PC-9 (cell line): ENCODE data around the gene LCAT. TPM values are rescaled to one million over a fixed set of nuclear protein-coding genes. Genes with fewer than 3 reads are reported as not detected.

Experiments used
- BruUV-seq: library from RNA; stranded (reverse); fragments of 400-500 nt; replicated peaks from 2 replicates; lab custom pipeline; 2021; lab: Mats Ljungman, UMichigan
- CTCF ChIA-PET: fragments of 300-600 bp; sonication (Branson Sonifier 250); formaldehyde crosslinking; loops from one replicate; lab custom pipeline; 2022; ENCODE audit warnings: antibody characterized with exemption; lab: Charles Lee
- POLR2A ChIA-PET: fragments of 300-600 bp; sonication (Branson Sonifier 250); formaldehyde crosslinking; loops from one replicate; lab custom pipeline; 2022; ENCODE audit warnings: antibody characterized with exemption; ENCODE audit not compliant: unreplicated experiment; lab: Charles Lee
- DNase-seq, 2 experiments: peaks; one replicate each; pipeline versions ENCODE4 v3.0.0 to v3.0.0-alpha.2; 2015 to 2022; ENCODE audit warnings: mixed read lengths in 1 of 2
- H2AFZ ChIP-seq: fragments of 200-600 bp; sonication (generic); 2 replicates; pipeline ENCODE4 v1.8.1; 2017; ENCODE audit warnings: antibody characterized with exemption
- H3F3A ChIP-seq: fragments of 200-600 bp; sonication (generic); 2 replicates; pipeline ENCODE4 v1.8.1; 2017; ENCODE audit warnings: antibody characterized with exemption, mild to moderate bottlenecking, low read depth; ENCODE audit not compliant: insufficient read depth
- H3K27ac ChIP-seq: fragments of 200-600 bp; sonication (generic); 2 replicates; pipeline ENCODE4 v1.6.1; 2016; ENCODE audit warnings: mixed run types
- H3K27me3 ChIP-seq: fragments of 200-600 bp; sonication (generic); 2 replicates; pipeline ENCODE4 v1.6.1; 2016; ENCODE audit warnings: low read depth, mixed run types; ENCODE audit not compliant: insufficient read depth
- H3K36me3 ChIP-seq: fragments of 200-600 bp; sonication (generic); 2 replicates; pipeline ENCODE4 v1.6.1; 2016; ENCODE audit warnings: low read depth, mixed run types
- H3K4me1 ChIP-seq: fragments of 200-600 bp; sonication (generic); replicated peaks from 2 replicates; pipeline ENCODE4 v1.6.1; 2016; ENCODE audit warnings: mixed run types; ENCODE audit not compliant: insufficient read depth
- H3K4me2 ChIP-seq: fragments of 200-600 bp; sonication (generic); 2 replicates; pipeline ENCODE4 v1.6.1; 2017; ENCODE audit warnings: mixed run types
- H3K4me3 ChIP-seq: fragments of 200-600 bp; sonication (generic); 2 replicates; pipeline ENCODE4 v1.6.1; 2016; ENCODE audit warnings: mixed run types
- H3K79me2 ChIP-seq: fragments of 200-600 bp; sonication (generic); 2 replicates; pipeline ENCODE4 v1.6.1; 2017; ENCODE audit warnings: low read depth, mixed run types
- H3K9me2 ChIP-seq: fragments of 200-600 bp; sonication (generic); 2 replicates; pipeline ENCODE4 v1.8.1; 2017; ENCODE audit warnings: mild to moderate bottlenecking; ENCODE audit not compliant: insufficient read depth
- H3K9me3 ChIP-seq: fragments of 200-600 bp; sonication (generic); 2 replicates; pipeline ENCODE4 v1.8.1; 2016; ENCODE audit warnings: low read depth; ENCODE audit not compliant: insufficient read depth
- H4K20me1 ChIP-seq: fragments of 200-600 bp; sonication (generic); 2 replicates; pipeline ENCODE4 v1.8.1; 2017; ENCODE audit not compliant: insufficient read depth
- CTCF ChIP-seq: fragments of 200-600 bp; sonication (generic); conservative IDR thresholded peaks from 2 replicates; pipeline ENCODE4 v1.6.1; 2017; ENCODE audit warnings: mixed run types, antibody characterized with exemption, mild to moderate bottlenecking, moderate library complexity
- EZH2 ChIP-seq: fragments of 200-600 bp; sonication (generic); IDR thresholded peaks from 2 replicates; pipeline ENCODE4 v1.8.0; 2017; ENCODE audit warnings: antibody characterized with exemption, low read depth
- intact Hi-C: fragments of 100-400 bp; cut with micrococcal nuclease; formaldehyde crosslinking; loops from one replicate; pipeline ENCODE4 v1.10.0; 2022; ENCODE audit not compliant: unreplicated experiment
- total RNA-seq: library from RNA; stranded (reverse); gene quantifications from 2 replicates; pipeline ENCODE4 v1.2.3, GENCODE V29; 2021

The LCAT gene
- total RNA-seq, 1 experiment from 2014 or later: 11.9 TPM

- no TSS peak for BruUV-seq
- CTCF ChIA-PET: no interaction called here
- peak; percentile 76 for TF ChIP-seq CTCF
- no peak for TF ChIP-seq EZH2
- Histone ChIP-seq H4K20me1 (peaks cover 14% of the 10 kb centered on the region), H3K79me2 (peaks cover 3% of the 10 kb centered on the region), H3K9me2 (no peaks in the 10 kb centered on the region), H3K9me3 (no peaks in the 10 kb centered on the region), H2AFZ (no peak overlapping the region), H3K27ac (no peak overlapping the region), H3F3A (peaks cover 20% of the 10 kb centered on the region), H3K36me3 (no peaks in the 10 kb centered on the region), H3K4me2 (no peak overlapping the region), H3K4me1 (peaks cover 3% of the 10 kb centered on the region; the same call in 1 of the 2 replicates), H3K4me3 (no peak overlapping the region), H3K27me3 (no peaks in the 10 kb centered on the region)
- POLR2A ChIA-PET: interaction anchor here (0.6 kb wide), 1 partner anchor 222 kb away, joined by 4 read pairs; no protein-coding TSS in a partner anchor
- DNase-seq: peak in 1 of 2 experiments; percentile 38
- intact Hi-C loops: loop anchor here (10.0 kb wide), 1 partner anchor 103 kb away; no protein-coding TSS in a partner anchor
These were observed 1.8 kb downstream of the LCAT start for GRCh38 chr16:67942200-67942509.

- Histone ChIP-seq H3K79me2 (peaks cover 8% of the 10 kb centered on the region), H3K27ac (no peak overlapping the region), H3K9me3 (no peaks in the 10 kb centered on the region), H3K4me3 (no peak overlapping the region), H3K9me2 (no peaks in the 10 kb centered on the region), H2AFZ (no peak overlapping the region), H3K36me3 (no peaks in the 10 kb centered on the region), H3K4me1 (peaks cover 6% of the 10 kb centered on the region; the same call in 1 of the 2 replicates), H4K20me1 (peaks cover 14% of the 10 kb centered on the region), H3F3A (peaks cover 20% of the 10 kb centered on the region), H3K4me2 (no peak overlapping the region), H3K27me3 (no peaks in the 10 kb centered on the region)
- TF ChIP-seq CTCF (no peak), EZH2 (no peak)
- ChIA-PET CTCF (no interaction called here), POLR2A (interaction anchor here (0.6 kb wide), 2 partner anchors 124 to 221 kb away, joined by 4 read pairs; no protein-coding TSS in a partner anchor)
- DNase-seq: no peak
- BruUV-seq: no TSS peak
- intact Hi-C loops: loop anchor here (10.0 kb wide), 1 partner anchor 103 kb away; no protein-coding TSS in a partner anchor
These were observed 2.3 kb downstream of the LCAT start for GRCh38 chr16:67941469-67942199.

DNA sequence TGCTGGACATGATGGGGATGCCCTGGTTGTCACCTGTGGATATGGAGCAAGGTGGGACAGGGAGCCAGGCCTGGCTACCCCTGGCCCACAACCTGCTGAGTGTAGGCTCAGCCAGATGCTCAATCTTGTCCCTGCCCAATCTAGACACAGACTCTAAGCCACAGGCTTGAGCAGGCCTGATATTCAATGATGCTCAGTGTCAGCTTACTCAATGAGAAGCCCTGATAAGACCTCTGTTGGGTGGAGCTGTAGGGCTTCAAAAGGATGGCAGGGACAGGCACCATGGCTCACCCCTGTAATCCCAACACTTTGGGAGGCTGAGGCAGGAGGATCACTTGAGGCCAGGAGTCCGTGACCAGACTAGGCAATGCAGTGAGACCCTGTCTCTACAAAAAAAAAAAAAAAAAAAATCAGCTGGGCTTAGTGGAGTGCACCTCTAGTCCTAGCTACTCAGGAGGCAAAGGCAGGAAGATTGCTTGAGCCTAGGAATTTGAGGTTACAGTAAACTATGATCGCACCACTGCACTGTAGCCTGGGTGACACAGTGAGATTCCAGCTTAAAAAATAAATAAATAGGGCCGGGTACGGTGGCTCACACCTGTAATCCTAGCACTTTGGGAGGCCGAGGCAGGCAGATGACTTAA, 3.4 kb downstream of the LCAT start:
- DNase-seq: no peak
- ChIA-PET POLR2A (interaction anchor here (0.6 to 1.2 kb wide), 3 partner anchors 26 to 125 kb away, joined by 4 to 28 read pairs (median 5); no protein-coding TSS in a partner anchor), CTCF (interaction anchor here (0.7 kb wide), 1 partner anchor 75 kb away, joined by 6 read pairs; no protein-coding TSS in a partner anchor)
- Histone ChIP-seq H4K20me1 (peaks cover 14% of the 10 kb centered on the region), H3K36me3 (no peaks in the 10 kb centered on the region), H3K4me1 (peaks cover 6% of the 10 kb centered on the region; the same call in 1 of the 2 replicates), H3K27me3 (no peaks in the 10 kb centered on the region), H2AFZ (no peak overlapping the region), H3K4me3 (no peak overlapping the region), H3K9me3 (no peaks in the 10 kb centered on the region), H3K27ac (no peak overlapping the region), H3F3A (peaks cover 20% of the 10 kb centered on the region), H3K79me2 (peaks cover 18% of the 10 kb centered on the region), H3K4me2 (no peak overlapping the region), H3K9me2 (no peaks in the 10 kb centered on the region)
- intact Hi-C loops: loop anchor here (10.0 kb wide), 1 partner anchor 104 kb away; no protein-coding TSS in a partner anchor
- BruUV-seq: no TSS peak
- TF ChIP-seq EZH2: no peak
- TF ChIP-seq CTCF: no peak
